NCI-H2107 treated with DMSO at 0.1 percent for 48 hours (cell line): ENCODE results near the gene GALR3.

Experiments
- DNase-seq: peaks from one replicate; lab custom pipeline; 2025; ENCODE audit not compliant: unreplicated experiment; lab: John Stamatoyannopoulos, UW

GALR3 gene

DNA sequence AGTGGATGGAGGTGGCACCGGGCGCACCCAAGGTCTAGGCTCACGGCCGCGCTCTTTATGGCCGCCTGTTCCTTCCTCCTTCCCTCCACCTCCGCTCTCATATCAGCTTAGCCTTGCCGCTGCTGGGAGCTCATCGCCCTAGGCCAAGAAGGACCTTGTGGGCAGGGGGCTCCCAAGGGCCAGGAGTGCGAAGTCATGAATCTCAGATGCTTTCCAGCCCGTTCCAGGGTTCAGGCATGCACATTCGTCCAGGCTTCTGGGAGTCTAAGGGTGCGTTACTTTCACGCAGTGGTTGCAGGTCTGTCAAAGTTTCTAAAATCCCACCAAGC is 4.1 kb upstream of the GALR3 start:
- no peak for DNase-seq

DNA sequence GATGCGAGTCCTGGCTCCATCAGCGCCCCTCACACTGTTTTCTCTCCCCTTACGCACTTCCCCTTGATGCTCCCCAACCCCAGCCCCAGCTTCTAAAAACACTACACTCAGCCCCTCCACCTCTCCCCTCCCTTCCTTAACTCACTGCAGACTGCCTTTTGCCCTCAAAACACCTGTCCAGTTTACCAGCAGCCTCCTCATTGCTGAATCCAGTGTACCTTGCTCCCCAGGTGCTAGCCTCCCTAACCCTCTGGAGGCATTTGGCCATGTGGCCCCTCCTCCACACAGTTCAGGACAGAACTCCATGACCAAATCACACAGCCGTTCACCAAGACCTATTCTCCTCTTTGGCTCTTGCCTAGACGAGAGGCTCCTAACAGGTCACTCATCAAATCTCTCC is 2.8 kb upstream of the GALR3 start:
- no peak for DNase-seq

- no peak for DNase-seq
These were observed 926 bp upstream of the GALR3 start for GRCh38 chr22:37822079-37822833.

DNA sequence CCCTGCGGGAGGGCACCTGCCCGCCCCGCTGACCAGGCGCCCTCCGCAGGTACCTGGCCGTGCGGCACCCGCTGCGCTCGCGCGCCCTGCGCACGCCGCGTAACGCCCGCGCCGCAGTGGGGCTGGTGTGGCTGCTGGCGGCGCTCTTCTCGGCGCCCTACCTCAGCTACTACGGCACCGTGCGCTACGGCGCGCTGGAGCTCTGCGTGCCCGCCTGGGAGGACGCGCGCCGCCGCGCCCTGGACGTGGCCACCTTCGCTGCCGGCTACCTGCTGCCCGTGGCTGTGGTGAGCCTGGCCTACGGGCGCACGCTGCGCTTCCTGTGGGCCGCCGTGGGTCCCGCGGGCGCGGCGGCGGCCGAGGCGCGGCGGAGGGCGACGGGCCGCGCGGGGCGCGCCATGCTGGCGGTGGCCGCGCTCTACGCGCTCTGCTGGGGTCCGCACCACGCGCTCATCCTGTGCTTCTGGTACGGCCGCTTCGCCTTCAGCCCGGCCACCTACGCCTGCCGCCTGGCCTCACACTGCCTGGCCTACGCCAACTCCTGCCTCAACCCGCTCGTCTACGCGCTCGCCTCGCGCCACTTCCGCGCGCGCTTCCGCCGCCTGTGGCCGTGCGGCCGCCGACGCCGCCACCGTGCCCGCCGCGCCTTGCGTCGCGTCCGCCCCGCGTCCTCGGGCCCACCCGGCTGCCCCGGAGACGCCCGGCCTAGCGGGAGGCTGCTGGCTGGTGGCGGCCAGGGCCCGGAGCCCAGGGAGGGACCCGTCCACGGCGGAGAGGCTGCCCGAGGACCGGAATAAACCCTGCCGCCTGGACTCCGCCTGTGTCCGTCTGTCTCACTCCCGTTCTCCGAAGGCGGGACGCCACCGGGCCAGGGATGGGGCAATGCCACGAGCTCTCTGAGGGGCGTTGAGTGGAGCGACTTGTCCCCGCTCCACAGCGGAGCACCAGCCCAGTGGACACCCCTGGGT is 1.8 kb downstream of the GALR3 start:
- no peak for DNase-seq

GRCh38 chr22:37827056-37827455 is 3.9 kb downstream of the GALR3 start:
- DNase-seq: no peak

DNA sequence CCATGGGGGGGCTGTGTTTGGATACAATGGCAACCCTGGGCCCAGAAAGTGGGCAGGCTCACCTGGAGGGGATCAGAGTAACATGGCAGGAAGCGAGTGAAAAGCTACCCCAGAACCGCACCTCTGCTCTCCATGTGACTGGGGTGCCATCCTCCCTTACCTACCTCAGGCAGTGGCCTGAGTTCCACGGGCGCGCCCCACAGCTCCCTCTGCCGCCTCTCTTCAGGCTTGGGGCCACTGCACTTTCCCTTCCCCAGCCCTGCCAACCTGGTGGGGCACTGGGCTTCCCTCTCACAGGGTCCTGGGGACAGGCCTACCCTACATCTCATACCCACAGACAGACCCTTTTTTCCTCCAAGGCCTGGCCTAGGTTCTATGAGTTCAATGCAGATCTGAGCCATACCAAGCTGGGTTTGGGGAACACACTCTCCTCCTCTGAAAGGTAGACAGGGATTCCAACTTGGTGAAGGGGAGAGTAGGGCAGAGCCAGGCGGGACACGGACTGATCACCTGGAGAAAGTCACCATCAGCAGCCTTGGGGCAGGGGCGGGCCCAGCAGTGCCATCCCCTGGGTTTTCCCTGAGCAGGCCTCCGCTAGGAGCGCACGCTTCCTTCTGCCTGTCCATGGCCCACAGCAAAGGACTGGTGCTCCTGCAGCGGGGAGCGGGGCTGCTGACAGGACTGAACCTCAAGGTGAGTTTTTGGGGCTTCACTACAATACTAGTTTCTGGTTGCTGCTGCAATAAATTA is 7.1 kb downstream of the GALR3 start:
- no peak for DNase-seq

GRCh38 chr22:37831472-37831871 is 8.3 kb downstream of the GALR3 start:
- DNase-seq: no peak

DNA sequence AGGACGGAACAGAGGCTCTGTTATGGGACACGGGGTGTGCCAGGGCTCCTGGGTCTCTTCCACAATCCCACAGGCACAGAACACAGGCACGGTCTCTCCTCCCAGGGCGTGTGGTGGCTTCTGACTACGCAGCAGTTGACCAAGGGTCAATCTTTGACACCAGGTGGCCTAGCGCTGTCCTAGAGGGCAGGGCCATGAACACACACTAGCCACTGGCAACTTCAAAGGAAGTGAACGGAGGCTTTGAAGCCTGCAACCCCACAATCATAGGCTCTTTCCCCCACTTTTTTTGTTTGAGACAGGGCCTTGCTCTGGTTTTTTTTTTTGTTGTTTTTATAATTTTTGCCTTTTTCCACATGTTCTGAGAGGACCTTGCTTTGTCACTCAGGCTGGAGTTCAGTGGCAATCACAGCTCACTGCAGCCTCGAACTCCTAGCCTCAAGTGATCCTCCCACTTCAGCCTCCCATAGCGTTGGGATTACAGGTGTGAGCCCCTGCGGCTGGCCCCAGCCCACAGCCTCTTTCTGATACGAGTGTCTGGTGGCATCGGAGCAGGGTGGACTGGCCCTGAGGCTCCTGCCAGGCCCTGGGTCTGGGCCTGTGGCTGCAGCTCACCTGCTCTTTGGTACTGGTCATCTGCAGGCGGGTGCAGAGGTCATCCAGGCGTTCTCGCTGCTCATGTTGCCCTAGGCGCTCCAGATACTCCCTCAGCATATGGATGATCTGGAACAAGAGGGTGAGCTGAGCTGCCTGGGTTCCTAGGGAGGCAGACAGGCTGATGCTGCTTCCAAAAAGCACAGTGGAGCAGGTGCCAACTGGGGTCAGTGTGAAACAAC is 9.1 kb downstream of the GALR3 start:
- DNase-seq: no peak

DNA sequence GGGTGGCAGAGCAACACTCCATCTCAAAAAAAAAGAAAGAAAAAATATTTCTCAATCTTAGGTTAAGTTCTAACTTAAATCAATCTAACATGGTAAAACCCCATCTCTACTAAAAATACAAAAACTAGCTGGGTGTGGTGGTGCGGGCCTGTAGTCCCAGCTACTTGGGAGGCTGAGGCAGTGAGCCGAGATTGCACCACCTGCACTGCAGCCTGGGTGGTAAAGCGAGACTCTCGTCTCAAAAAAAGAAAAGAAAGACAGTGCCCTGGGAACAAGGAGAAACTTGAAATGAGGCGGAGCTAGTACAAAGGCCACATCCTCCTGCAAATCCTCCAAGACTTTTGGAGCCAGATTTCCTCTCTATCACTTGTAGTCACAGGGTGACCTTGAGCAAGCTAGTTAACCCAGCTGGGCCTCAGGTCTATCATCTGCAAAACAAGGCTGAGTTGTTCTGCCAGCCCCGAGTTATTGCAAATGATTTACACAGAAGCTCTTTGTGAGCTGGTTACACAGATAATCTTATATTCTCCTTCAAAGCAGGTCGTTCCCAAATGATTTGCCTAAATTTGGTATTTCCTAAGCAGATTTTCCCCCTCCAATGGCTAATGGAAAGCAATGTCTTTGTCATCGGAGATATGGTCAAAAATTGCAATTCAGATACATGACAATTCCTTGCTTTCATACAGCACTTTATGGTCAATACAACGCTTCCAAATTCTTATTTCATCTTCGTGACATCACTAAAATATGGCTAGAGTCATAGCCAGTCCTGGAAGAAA is 19.0 kb downstream of the GALR3 start:
- no peak for DNase-seq

DNA sequence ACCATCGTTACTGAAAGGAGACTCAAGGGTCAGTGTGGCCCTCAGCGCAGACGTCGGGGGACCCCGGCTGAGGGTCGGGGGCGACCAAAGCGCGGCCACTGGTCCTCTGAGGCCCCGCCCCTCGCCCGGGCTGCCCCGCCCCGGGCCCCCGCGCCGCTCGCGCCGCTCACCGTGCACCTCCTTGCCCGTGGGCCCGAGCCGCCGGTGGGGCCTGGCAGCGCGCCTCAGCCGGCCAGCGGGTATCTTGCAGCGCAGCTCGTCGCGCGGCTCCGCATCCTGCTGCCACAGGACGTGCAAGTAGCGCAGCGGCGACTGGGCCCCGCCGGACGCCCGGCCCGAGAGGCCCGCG is 20.5 kb downstream of the GALR3 start:
- DNase-seq: no peak

DNA sequence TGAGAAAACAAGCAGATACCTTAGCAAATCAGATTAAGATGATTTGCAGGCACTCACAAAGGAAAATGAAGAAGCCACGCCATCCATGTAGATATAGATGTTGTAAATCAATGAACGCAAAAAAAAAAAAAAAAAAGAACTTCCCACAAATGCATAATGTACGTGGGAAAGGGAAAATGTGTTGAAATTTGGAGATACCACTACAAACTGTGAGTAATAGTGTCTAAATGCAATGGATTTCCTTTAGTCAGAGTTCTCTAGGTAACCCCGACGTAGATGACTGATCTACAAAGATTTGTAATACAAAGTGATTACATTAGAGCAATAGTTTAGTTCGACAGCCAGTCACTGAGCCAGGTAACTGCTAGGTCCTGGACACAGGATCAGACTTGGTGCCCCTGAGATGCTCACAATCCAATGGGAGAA is 21.7 kb downstream of the GALR3 start:
- no peak for DNase-seq

- DNase-seq: no peak
These were observed 23.3 kb downstream of the GALR3 start for GRCh38 chr22:37846433-37846832.

DNA sequence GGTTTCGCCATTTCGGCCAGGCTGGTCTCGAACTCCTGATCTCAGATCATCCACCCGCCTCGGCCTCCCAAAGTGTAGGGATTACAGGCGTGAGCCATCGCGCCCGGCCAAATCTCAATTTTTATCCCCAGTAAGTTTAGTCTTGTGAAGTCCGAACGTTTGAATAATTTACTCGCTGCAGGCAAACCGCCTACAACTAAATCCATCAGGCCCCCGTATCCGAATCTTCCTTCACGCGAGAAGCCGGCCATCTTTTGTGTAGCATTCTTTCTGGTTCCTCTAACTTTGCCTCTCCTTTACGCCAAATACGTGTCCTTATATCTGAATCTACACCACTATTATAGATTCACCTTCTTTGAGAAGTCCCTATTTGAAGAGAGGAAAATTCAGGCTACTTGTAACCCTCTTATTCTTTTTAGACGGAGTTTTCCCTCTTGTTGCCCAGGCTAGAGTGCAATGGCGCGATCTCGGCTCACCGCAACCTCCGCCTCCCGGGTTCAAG is 25.5 kb downstream of the GALR3 start:
- no peak for DNase-seq

DNA sequence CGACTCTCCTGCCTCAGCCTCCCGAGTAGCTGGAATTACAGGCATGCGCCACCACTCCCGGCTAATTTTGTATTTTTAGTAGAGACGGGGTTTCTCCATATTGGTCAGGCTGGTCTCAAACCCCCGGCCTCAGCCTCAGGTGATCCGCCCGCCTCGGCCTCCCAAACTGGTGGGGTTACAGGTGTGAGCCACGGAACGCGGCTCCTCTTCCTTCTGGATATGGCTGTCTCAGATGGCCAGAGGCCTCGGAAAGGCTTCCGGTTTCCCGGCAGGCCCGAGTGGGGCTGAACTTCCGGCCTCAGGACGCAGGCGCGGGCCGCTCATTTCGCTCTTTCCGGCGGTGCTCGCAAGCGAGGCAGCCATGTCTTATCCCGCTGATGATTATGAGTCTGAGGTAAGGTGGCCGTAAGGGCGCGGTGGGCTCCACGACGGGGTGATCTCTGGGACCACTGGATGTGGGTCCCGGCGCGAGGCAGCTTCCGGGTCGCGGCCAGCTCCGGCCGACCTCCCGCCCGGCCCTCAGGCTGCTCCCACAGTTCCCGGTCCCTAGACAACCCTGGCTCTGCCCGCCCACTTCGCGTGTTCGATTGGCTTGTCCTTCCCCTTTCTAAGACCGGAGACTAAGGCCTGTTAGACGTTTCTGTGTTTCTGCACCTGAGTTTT is 26.0 kb downstream of the GALR3 start, which contains the start of gene EIF3L:
TSS of gene EIF3L (plus strand) at position 331 of the 663 bp plus-strand sequence. CDS start at position 362, 31 bp downstream.
- peak; percentile 3 for DNase-seq

DNA sequence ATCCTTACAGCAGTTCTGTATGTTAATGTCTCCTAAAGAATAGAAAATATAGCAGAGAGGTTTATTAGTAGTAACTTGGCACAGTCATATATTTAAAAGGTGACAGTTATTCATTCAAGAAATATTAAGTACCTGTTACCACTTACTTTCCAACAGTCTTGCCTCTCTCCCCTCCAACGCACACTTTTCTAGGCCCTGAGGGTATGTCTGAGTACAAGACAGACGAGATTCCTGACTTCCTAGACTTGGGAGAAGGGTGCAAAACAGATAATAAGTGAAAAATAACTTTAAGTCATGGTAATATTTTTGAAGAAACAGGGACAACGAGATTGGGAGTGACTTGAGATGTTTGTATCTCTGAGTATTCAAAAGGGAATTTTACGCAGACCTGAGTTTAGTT is 27.6 kb downstream of the GALR3 start:
- DNase-seq: no peak

- DNase-seq: no peak
These were observed 29.2 kb downstream of the GALR3 start for GRCh38 chr22:37852418-37852817.

DNA sequence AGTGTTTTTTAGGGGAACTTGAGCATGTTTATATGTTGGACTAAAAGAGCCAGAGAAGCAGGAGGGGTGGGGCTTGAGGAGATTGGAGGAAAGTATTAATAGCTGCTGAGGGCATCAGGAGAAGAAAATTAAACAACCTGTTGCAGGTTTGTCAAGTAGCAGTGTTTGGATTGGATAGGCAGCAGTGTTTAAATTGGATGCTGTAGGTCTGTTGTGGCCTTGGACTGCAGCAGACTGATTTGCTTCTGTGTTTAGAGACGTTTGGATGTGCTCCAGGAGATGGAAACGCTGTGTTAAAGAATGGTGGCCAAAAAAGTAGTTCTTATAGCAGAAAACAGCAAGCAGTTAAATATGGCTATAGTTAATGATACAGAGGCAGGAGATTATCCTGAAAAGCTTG is 31.8 kb downstream of the GALR3 start:
- DNase-seq: no peak

- no peak for DNase-seq
These were observed 32.3 kb downstream of the GALR3 start for GRCh38 chr22:37855462-37855861.

DNA sequence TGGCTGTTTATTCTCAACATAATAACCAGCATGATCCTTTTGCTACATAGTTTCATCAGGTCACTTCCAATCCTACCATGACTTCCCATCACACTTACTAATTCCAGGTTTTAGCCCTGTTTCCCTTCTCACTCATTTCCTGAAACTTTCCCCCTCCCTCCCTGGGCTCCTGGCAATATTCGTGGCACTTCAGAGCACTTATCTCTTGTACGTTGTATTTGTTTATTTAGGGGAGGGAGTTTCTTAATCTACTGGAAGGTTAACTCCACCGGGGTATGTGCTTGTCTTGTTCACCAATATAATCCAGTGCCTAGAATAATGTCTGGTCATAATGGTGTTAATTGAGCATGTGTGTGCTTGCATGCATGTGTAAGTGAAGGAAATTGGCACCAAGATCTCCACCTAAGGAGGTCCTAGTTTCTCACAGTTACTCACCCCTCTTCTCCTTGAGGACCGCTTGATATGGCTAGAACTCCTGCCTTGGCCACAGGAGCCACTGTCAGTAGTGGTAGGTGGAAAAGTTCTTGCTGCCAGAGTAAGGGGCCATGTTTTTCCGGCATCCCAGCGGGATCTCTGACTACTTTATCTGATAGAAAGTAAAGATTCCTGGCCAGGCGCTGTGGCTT is 37.7 kb downstream of the GALR3 start:
- DNase-seq: no peak
